ENCODE data around the gene TDRD1. TPM values are rescaled to one million over a fixed set of nuclear protein-coding genes. Genes with fewer than 3 reads are reported as not detected.

The TDRD1 gene
- total and polyA plus RNA-seq, 9 of the 15 experiments (the other 6 are each of a cell fraction or from before 2014, with no cell fraction given): not detected

DNA sequence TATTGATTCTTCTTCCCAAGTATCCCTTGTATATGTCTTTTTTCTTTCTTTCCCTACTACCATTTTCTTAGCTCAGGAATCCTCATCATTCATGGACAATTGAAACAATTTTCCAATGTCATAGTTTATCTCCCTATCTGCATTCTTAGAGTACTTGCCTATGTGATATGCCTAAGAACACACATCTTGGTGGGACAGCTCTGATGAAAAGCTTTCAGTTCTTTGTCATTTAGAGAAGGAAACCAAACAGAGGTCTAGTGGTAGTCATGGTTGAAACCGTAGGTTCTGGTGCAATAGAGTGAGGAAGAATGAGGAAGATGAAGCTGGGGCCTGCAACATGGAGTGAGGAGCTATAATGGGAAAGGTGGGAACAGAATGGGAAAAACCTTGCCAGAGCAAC lies 28.2 kb downstream of the TDRD1 start (continued):
- TF ChIP-seq, protein P1, sequence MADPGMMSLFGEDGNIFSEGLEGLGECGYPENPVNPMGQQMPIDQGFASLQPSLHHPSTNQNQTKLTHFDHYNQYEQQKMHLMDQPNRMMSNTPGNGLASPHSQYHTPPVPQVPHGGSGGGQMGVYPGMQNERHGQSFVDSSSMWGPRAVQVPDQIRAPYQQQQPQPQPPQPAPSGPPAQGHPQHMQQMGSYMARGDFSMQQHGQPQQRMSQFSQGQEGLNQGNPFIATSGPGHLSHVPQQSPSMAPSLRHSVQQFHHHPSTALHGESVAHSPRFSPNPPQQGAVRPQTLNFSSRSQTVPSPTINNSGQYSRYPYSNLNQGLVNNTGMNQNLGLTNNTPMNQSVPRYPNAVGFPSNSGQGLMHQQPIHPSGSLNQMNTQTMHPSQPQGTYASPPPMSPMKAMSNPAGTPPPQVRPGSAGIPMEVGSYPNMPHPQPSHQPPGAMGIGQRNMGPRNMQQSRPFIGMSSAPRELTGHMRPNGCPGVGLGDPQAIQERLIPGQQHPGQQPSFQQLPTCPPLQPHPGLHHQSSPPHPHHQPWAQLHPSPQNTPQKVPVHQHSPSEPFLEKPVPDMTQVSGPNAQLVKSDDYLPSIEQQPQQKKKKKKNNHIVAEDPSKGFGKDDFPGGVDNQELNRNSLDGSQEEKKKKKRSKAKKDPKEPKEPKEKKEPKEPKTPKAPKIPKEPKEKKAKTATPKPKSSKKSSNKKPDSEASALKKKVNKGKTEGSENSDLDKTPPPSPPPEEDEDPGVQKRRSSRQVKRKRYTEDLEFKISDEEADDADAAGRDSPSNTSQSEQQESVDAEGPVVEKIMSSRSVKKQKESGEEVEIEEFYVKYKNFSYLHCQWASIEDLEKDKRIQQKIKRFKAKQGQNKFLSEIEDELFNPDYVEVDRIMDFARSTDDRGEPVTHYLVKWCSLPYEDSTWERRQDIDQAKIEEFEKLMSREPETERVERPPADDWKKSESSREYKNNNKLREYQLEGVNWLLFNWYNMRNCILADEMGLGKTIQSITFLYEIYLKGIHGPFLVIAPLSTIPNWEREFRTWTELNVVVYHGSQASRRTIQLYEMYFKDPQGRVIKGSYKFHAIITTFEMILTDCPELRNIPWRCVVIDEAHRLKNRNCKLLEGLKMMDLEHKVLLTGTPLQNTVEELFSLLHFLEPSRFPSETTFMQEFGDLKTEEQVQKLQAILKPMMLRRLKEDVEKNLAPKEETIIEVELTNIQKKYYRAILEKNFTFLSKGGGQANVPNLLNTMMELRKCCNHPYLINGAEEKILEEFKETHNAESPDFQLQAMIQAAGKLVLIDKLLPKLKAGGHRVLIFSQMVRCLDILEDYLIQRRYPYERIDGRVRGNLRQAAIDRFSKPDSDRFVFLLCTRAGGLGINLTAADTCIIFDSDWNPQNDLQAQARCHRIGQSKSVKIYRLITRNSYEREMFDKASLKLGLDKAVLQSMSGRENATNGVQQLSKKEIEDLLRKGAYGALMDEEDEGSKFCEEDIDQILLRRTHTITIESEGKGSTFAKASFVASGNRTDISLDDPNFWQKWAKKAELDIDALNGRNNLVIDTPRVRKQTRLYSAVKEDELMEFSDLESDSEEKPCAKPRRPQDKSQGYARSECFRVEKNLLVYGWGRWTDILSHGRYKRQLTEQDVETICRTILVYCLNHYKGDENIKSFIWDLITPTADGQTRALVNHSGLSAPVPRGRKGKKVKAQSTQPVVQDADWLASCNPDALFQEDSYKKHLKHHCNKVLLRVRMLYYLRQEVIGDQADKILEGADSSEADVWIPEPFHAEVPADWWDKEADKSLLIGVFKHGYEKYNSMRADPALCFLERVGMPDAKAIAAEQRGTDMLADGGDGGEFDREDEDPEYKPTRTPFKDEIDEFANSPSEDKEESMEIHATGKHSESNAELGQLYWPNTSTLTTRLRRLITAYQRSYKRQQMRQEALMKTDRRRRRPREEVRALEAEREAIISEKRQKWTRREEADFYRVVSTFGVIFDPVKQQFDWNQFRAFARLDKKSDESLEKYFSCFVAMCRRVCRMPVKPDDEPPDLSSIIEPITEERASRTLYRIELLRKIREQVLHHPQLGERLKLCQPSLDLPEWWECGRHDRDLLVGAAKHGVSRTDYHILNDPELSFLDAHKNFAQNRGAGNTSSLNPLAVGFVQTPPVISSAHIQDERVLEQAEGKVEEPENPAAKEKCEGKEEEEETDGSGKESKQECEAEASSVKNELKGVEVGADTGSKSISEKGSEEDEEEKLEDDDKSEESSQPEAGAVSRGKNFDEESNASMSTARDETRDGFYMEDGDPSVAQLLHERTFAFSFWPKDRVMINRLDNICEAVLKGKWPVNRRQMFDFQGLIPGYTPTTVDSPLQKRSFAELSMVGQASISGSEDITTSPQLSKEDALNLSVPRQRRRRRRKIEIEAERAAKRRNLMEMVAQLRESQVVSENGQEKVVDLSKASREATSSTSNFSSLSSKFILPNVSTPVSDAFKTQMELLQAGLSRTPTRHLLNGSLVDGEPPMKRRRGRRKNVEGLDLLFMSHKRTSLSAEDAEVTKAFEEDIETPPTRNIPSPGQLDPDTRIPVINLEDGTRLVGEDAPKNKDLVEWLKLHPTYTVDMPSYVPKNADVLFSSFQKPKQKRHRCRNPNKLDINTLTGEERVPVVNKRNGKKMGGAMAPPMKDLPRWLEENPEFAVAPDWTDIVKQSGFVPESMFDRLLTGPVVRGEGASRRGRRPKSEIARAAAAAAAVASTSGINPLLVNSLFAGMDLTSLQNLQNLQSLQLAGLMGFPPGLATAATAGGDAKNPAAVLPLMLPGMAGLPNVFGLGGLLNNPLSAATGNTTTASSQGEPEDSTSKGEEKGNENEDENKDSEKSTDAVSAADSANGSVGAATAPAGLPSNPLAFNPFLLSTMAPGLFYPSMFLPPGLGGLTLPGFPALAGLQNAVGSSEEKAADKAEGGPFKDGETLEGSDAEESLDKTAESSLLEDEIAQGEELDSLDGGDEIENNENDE (IDR thresholded peaks at IDR 0.05; ENCODE audit: low read depth, low read length): no peak
- TF ChIP-seq, protein P2, sequence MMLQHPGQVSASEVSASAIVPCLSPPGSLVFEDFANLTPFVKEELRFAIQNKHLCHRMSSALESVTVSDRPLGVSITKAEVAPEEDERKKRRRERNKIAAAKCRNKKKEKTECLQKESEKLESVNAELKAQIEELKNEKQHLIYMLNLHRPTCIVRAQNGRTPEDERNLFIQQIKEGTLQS (IDR thresholded peaks at IDR 0.05): no peak
- TF ChIP-seq, protein P2 (CRISPR knock-in tag; conservative IDR thresholded peaks at IDR 0.05): no peak
- TF ChIP-seq, protein P3, sequence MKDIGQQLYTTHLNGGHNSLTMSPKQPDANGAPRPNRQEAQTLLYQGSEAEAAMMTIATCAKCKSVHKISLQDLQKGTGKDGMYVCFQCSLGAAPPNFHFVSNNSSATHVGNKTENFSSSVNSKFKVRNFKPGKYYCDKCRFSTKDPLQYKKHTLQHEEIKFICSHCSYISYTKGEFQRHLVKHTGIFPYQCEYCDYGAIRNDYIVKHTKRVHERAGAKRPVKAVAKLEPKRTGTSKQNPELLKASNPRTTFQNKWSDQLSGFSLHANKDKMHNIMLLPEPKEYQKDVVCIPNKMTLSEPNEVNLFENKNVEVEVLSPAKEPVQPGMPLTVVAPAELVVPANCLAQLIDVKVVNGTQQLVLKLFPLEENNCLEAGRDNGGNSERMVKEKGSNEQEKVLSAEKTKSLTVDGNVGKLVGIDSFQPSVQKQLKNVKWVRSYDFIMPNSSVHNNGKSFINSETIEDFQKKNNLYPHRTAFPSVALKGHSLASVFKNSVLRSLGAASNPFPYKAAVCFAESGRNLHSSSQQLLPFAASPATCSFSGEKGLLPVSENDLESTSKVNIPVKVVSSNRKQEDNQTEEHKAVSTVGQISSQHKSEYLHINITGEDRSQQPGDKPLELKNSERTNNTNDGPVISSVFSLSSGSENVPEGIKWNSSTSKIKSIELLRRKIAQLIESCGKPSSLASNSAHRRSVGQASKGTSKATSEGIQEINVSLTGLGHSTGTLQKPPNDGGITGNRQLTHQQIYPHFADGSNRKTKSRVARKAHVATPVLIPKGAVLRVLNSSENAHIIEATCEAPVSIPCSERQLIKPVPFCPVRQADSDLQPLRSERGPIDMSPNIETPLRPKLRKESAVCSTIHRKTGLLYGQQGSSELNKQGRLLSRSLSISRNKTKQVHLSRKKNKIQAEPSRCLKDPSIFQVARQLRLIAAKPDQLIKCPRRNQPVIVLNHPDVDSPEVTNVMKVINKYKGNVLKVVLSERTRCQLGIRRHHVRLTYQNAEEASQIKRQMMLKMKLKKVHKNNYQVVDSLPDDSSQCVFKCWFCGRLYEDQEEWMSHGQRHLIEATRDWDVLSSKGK (CRISPR knock-in tag; IDR thresholded peaks at IDR 0.05): no peak
- TF ChIP-seq TAF15 (IDR thresholded peaks at IDR 0.05; ENCODE audit: low read depth, low read length): no peak
